Thyroid gland (tissue), 4 donors: ENCODE measurements around the gene CCT3.

Source experiments
- POLR2A ChIP-seq, 2 donors: fragments of 450-650 bp; IDR thresholded peaks; one replicate each; pipeline ENCODE4 v1.6.1; 2017; ENCODE audit warnings: antibody characterized with exemption in 2 of 2, mild to moderate bottlenecking in 2 of 2, moderate library complexity in 1 of 2
- TF ChIP-seq, protein P1 (sequence below), 6 experiments: fragments of 200-600 bp in 3 of 6; fragments of 450-650 bp in 3 of 6; sonication (generic) in 3 of 6; IDR thresholded peaks; one replicate each; pipeline ENCODE4 v1.5.1; 2016 to 2019; ENCODE audit warnings: antibody characterized with exemption in 6 of 6, mild to moderate bottlenecking in 2 of 6, inconsistent platforms in 1 of 6, moderate library complexity in 1 of 6

DNA sequence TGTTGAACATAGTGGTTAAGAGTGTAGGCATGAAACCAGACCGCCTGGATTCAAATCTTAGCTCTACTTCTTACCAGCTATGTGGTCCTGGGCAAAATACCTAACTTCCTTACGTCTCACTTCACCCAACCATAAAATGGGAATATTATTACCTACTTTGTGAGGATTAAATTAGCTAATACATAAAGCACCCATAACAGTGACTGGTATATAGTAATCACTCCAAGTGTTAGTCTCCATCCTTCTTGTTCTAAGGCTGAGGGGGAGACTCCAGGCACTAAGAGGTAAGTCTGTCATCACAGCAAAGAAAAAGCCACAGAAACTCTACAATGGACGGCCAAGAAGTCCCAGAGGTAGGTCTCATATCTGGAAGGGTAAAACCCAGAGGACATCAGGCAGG, 58.3 kb downstream of the CCT3 start:
- TF ChIP-seq, protein P1, sequence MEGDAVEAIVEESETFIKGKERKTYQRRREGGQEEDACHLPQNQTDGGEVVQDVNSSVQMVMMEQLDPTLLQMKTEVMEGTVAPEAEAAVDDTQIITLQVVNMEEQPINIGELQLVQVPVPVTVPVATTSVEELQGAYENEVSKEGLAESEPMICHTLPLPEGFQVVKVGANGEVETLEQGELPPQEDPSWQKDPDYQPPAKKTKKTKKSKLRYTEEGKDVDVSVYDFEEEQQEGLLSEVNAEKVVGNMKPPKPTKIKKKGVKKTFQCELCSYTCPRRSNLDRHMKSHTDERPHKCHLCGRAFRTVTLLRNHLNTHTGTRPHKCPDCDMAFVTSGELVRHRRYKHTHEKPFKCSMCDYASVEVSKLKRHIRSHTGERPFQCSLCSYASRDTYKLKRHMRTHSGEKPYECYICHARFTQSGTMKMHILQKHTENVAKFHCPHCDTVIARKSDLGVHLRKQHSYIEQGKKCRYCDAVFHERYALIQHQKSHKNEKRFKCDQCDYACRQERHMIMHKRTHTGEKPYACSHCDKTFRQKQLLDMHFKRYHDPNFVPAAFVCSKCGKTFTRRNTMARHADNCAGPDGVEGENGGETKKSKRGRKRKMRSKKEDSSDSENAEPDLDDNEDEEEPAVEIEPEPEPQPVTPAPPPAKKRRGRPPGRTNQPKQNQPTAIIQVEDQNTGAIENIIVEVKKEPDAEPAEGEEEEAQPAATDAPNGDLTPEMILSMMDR (IDR thresholded peaks at IDR 0.05) = no peak
- TF ChIP-seq POLR2A (IDR thresholded peaks at IDR 0.05) = no peak
